GM21825 (cell line): ENCODE results near the gene TEX52.

Experiments used
- ATAC-seq: cut with Tn5 transposase; IDR thresholded peaks from one replicate; pipeline ENCODE4 v1.9.1; 2021; ENCODE audit warnings: mild to moderate bottlenecking, moderate library complexity; ENCODE audit not compliant: unreplicated experiment

Gene TEX52

DNA sequence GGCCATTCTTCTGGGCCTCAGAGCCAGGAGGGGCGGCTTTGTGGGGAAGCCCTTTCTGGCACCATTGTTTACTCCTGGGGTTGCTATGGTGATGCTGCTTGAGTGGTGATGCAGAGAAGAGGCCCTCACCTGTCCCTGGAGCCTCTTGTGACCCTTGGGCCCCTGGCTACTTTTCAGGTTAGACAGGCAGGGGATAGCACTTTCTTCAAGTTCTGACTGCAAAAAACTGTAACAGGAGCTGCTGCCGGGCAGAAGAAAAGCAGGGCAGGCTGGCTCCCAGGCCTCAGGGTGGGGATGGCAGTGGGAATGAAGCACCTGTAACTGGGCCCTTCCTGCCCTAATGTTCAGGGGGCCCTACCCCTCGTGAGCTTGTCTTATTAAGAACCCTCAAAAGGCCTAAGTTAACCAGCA is at the start of gene TEX52:
Gene TEX52 (minus strand): TSS at position 19 of the 411 bp plus-strand sequence. CDS start 13 bp downstream, at position 6.
- no peak for ATAC-seq

- no peak for ATAC-seq
Observed at GRCh38 chr12:2904260-2904659, 47.4 kb upstream of the TEX52 start.

DNA sequence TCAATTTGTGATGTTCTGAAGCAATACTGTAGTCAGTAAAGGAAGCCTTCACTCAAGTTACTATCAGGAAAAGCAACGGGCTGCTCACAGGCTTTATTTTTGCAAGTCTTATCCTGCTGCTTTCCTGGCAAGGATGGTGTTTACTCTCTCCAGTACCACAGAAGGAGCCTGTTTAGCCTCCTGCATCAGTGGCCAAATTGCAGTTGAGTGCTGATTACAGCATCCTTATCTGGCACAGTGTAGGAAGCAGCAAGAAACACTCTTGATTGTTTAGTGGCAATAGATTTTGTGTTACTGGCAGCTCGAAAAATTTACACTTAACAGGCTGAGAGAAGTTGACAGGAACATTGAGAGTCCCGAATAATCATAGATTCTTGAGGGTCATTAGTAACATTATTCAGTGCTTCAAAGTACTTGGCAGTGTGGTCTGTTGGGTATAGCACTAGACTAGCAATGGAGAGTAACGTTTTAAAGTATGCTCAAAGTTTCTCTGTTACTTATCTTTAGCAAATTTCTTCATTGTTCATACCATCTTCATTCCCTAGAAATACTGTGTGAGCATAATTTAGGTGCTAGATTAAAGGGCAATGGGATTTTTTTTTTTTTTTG is 45.5 kb upstream of the TEX52 start:
- no peak for ATAC-seq

DNA sequence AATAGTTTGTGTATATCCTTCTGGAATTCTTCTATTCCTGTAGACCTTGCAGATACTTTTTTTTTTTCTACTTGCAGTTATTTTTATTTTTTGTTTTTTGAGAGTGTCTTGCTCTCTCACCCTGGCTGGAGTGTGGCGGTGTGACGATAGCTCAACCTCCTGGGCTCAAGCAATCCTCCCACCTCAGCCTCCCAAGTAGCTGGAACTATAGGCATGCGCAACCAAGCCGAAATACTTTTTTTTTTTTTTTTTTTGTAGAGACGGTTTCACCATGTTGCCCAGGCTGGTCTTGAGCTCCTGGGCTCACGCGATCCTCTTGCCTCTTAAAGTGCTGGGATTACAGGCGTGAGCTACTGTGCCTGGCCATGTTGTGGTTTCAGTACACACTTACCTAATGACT is 43.8 kb upstream of the TEX52 start:
- ATAC-seq, result no peak

DNA sequence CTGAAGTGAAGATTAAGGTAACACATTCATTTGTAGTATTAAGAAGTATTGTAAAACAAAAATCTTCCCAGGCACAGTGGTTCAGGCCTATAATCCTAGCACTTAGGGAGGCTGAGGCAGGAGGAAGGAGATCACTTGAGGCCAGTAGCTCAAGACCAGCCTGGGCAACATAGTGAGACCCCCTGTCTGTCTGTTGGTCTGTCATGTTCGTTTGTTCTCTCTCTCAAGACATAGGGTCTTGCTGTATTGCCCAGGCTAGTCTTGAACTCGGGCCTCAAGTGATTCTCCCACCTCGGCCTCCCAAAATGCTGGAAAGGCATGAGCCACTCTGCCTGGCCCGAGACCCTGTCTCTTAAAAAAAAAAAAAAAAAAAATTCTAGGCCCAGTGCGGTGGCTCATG is 40.6 kb upstream of the TEX52 start:
- no peak for ATAC-seq

GRCh38 chr12:2895511-2895910 is 38.7 kb upstream of the TEX52 start:
- ATAC-seq, result no peak

DNA sequence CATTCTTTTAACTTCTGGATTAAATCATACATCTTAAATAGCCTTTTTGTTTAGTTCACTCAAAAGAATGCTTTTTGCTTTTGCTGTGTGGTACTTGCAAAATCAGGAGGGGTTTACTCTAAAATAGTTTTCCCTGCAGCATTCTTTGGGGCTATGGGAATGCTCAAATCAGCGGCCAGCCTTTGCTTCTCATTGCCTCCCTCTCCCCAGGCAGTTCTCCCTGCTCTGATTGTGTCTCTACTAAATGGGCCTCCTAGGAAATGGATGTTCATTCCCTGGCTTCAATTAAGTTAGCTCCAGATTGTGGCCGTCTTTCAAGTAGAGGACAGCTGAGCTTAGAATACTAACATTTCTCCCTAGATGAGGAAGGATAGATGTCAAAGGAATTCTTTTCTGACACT is 38.2 kb upstream of the TEX52 start:
- no peak for ATAC-seq

DNA sequence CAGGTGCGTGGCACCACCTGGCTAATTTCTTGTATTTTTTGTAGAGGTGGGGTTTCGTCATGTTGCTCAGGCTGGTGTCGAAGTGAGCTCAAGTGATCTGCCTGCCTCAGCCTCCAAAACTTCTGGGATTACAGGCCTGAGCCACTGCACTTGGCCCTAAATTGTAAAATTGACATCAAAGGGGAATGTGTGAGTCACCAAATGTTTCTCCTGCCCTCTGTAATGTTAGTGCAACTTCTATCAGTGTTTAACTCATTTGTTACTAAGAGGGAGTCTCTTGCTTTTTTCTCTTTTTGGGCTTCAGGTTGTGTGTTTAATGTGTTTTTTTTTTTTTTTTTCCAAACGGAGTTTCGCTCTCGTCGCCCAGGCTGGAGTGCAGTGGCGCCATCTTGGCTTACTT is 36.2 kb upstream of the TEX52 start:
- no peak for ATAC-seq

GRCh38 chr12:2892246-2892645 is 35.4 kb upstream of the TEX52 start:
- ATAC-seq, result no peak

- ATAC-seq, result peak; percentile 29
Observed at GRCh38 chr12:2891240-2892053, 34.6 kb upstream of the TEX52 start.

- ATAC-seq, result peak; percentile 97
Observed at GRCh38 chr12:2890388-2891239, 33.8 kb upstream of the TEX52 start, which contains the start of gene TULP3. Gene TULP3, plus strand, starts transcription at chr12:2890891. Its CDS starts 57 bp downstream, at chr12:2890948.

- no peak for ATAC-seq
Observed at GRCh38 chr12:2890001-2890387, 33.2 kb upstream of the TEX52 start.

- no peak for ATAC-seq
Observed at GRCh38 chr12:2886768-2887450, 30.1 kb upstream of the TEX52 start.

GRCh38 chr12:2884810-2885209 is 28.0 kb upstream of the TEX52 start:
- ATAC-seq, result no peak

- no peak for ATAC-seq
Observed at GRCh38 chr12:2879853-2880252, 23.0 kb upstream of the TEX52 start.

- ATAC-seq, result no peak
Observed at GRCh38 chr12:2877953-2878732, 21.3 kb upstream of the TEX52 start.

DNA sequence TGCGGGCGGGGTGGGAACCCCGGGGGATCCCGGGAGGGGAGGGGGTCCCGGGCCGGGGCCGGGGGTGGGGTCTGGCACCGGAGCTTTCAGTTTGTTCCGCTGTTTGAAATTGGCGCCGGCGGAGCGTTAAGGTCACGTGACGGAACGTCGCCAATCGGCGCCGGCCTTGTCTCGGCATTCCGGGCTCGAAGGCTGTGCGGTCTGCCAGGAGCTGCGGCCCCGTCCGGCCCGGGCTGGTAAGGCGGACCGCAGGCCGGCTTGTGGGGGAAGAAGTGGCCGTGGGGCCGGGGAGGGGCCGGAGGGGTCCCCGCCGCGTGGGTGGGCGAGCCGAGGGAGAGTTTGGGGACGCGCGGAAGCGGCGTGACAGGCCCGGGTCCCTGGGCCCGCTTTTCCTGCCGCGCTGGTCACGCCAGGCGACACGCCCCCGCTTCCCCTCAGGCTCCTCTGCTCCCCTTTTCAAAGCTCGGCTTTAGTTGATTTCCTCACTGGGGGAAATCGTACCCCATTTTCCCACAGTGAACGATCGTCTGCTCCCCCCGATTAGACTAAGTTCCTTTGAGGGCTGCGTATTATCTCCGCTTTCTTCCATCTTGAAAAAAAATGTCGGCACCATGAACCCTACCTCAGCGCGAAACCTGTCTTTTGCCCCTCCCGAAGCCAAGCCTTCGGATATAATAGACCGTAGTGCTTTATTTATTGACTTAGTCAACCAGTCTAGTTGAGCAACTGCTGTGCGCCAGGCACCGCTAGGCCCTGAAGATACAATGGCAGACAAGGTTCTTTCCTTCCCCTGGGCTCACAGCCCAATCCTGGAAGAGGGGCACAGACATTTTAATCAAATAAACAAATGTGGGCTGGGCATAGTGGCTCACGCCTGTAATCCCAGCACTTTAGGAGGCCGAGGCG is 20.5 kb upstream of the TEX52 start, which contains the start of the genes FOXM1 and RHNO1:
Gene FOXM1 (minus strand): TSS at position 128 of the 906 bp plus-strand sequence. CDS start 2,696 bp downstream, outside the sequence.
Gene RHNO1 (plus strand): TSS at position 177 of the 906 bp plus-strand sequence. CDS start 8,144 bp downstream, outside the sequence.
- peak; percentile 72 for ATAC-seq

- ATAC-seq, result peak; percentile 37
Observed at GRCh38 chr12:2876431-2877046, 19.7 kb upstream of the TEX52 start.
